Measurements from ENCODE around the gene KIF26B. TPM values are rescaled to one million over a fixed set of nuclear protein-coding genes. Genes with fewer than 3 reads are reported as not detected.
A peak's percentile ranks its signal among the peaks of the same experiment; 100 is the strongest.

KIF26B gene
- total RNA-seq, 1 experiment from 2014 or later, result 1.7 TPM

- H3K27me3 ChIP-seq (ENCODE audit: control insufficient read depth, insufficient read depth, low read length), result no peaks in the 10 kb centered on the region
- no peak overlapping the region for H3K4me3 ChIP-seq (ENCODE audit: insufficient read depth, low read depth, low read length)
- peak; percentile 60 for DNase-seq
- H3K36me3 ChIP-seq (replicated peaks; ENCODE audit: control insufficient read depth, insufficient read depth, low read length), result no peaks in the 10 kb centered on the region
Observed at GRCh38 chr1:245588116-245588639, 433.4 kb downstream of the KIF26B start.

GRCh38 chr1:245589316-245589715, 434.5 kb downstream of the KIF26B start:
- Histone ChIP-seq H3K36me3 (replicated peaks; ENCODE audit: control insufficient read depth, insufficient read depth, low read length) (no peaks in the 10 kb centered on the region), H3K27me3 (ENCODE audit: control insufficient read depth, insufficient read depth, low read length) (no peaks in the 10 kb centered on the region), H3K4me3 (ENCODE audit: insufficient read depth, low read depth, low read length) (no peak overlapping the region)
- DNase-seq, result no peak

DNA sequence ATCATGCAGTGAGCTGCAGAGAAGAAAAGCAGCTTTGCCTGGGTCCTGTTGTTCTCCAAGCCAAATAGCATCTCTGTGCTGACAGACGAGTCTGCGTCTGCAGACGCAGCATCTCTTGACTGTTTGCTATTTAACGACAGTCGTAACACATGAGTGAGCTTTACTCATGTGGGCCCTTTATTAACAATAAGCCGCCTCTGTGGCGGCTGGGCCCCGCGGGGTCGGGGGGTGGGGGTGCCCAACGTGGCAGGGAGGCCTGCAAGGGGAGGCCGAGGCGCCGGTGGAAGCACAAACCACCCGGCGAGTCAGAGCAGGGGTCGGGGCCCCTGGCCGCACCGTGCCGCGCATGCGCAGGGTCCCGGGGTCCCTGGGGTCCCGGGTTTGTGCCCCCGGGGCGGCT, 435.1 kb downstream of the KIF26B start:
- Histone ChIP-seq H3K36me3 (replicated peaks; ENCODE audit: control insufficient read depth, insufficient read depth, low read length) (no peaks in the 10 kb centered on the region), H3K4me3 (ENCODE audit: insufficient read depth, low read depth, low read length) (no peak overlapping the region), H3K27me3 (ENCODE audit: control insufficient read depth, insufficient read depth, low read length) (no peaks in the 10 kb centered on the region)
- DNase-seq, result no peak

DNA sequence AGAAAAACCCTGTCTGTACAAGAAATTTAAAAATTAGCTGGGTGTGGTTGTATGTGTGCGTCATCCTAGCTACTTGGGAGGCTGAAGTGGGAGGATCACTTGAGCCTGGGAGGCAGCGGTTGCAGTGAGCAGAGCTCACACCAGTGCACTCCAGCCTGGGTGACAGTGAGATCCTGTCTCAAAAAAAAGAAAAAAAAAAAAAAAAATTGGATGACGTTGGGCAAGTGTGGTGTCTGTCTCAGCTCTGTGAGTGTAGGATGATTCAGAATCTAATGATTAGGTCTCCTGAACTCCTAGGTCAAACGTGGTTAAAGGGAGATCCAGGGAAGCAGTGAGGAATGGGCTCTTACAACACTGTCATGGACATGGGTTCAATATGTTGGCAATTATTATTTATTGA, 435.9 kb downstream of the KIF26B start:
- Histone ChIP-seq H3K36me3 (replicated peaks; ENCODE audit: control insufficient read depth, insufficient read depth, low read length) (no peaks in the 10 kb centered on the region), H3K27me3 (ENCODE audit: control insufficient read depth, insufficient read depth, low read length) (no peaks in the 10 kb centered on the region), H3K4me3 (ENCODE audit: insufficient read depth, low read depth, low read length) (no peak overlapping the region)
- DNase-seq, result no peak

GRCh38 chr1:245591346-245592188, 436.8 kb downstream of the KIF26B start:
- no peaks in the 10 kb centered on the region for H3K36me3 ChIP-seq (replicated peaks; ENCODE audit: control insufficient read depth, insufficient read depth, low read length)
- H3K27me3 ChIP-seq (ENCODE audit: control insufficient read depth, insufficient read depth, low read length), result no peaks in the 10 kb centered on the region
- DNase-seq, result peak; percentile 49
- H3K4me3 ChIP-seq (ENCODE audit: insufficient read depth, low read depth, low read length), result no peak overlapping the region

- DNase-seq, result no peak
- H3K27me3 ChIP-seq (ENCODE audit: control insufficient read depth, insufficient read depth, low read length), result no peaks in the 10 kb centered on the region
- H3K36me3 ChIP-seq (replicated peaks; ENCODE audit: control insufficient read depth, insufficient read depth, low read length), result no peaks in the 10 kb centered on the region
- no peak overlapping the region for H3K4me3 ChIP-seq (ENCODE audit: insufficient read depth, low read depth, low read length)
Observed at GRCh38 chr1:245592189-245592460, 437.3 kb downstream of the KIF26B start.

- DNase-seq, result no peak
- Histone ChIP-seq H3K36me3 (replicated peaks; ENCODE audit: control insufficient read depth, insufficient read depth, low read length) (no peaks in the 10 kb centered on the region), H3K27me3 (ENCODE audit: control insufficient read depth, insufficient read depth, low read length) (no peaks in the 10 kb centered on the region), H3K4me3 (ENCODE audit: insufficient read depth, low read depth, low read length) (no peak overlapping the region)
Observed at GRCh38 chr1:245598524-245599305, 443.9 kb downstream of the KIF26B start.

GRCh38 chr1:245599371-245600174, 444.8 kb downstream of the KIF26B start:
- H3K4me3 ChIP-seq (ENCODE audit: insufficient read depth, low read depth, low read length), result no peak overlapping the region
- DNase-seq, result no peak
- H3K27me3 ChIP-seq (ENCODE audit: control insufficient read depth, insufficient read depth, low read length), result no peaks in the 10 kb centered on the region
- H3K36me3 ChIP-seq (replicated peaks; ENCODE audit: control insufficient read depth, insufficient read depth, low read length), result no peaks in the 10 kb centered on the region

DNA sequence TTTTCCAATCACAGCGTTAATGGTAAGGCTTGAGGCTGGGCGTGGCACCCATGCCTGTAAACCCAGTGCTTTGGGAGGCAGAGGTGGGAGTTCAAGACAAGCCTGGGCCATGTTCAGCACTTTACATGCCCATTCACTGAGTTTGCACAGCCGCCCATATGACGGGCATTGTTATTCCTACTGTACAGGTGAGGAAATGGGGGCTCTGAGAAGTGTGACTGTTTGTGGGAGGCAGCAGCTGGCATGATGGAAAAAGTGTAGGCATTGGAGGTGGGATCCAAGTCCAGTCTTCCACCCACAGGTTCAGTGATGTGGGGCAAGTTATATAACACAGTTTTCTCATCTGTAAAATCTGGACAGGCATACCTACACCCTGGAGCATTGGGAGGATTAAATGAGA, 445.9 kb downstream of the KIF26B start:
- H3K36me3 ChIP-seq (replicated peaks; ENCODE audit: control insufficient read depth, insufficient read depth, low read length), result no peaks in the 10 kb centered on the region
- H3K4me3 ChIP-seq (ENCODE audit: insufficient read depth, low read depth, low read length), result no peak overlapping the region
- DNase-seq, result no peak
- H3K27me3 ChIP-seq (ENCODE audit: control insufficient read depth, insufficient read depth, low read length), result no peaks in the 10 kb centered on the region

- Histone ChIP-seq H3K36me3 (replicated peaks; ENCODE audit: control insufficient read depth, insufficient read depth, low read length) (no peaks in the 10 kb centered on the region), H3K4me3 (ENCODE audit: insufficient read depth, low read depth, low read length) (no peak overlapping the region), H3K27me3 (ENCODE audit: control insufficient read depth, insufficient read depth, low read length) (no peaks in the 10 kb centered on the region)
- no peak for DNase-seq
Observed at GRCh38 chr1:245603311-245603865, 448.6 kb downstream of the KIF26B start.

- DNase-seq, result no peak
- Histone ChIP-seq H3K36me3 (replicated peaks; ENCODE audit: control insufficient read depth, insufficient read depth, low read length) (no peaks in the 10 kb centered on the region), H3K27me3 (ENCODE audit: control insufficient read depth, insufficient read depth, low read length) (no peaks in the 10 kb centered on the region), H3K4me3 (ENCODE audit: insufficient read depth, low read depth, low read length) (no peak overlapping the region)
Observed at GRCh38 chr1:245604979-245605378, 450.2 kb downstream of the KIF26B start.

DNA sequence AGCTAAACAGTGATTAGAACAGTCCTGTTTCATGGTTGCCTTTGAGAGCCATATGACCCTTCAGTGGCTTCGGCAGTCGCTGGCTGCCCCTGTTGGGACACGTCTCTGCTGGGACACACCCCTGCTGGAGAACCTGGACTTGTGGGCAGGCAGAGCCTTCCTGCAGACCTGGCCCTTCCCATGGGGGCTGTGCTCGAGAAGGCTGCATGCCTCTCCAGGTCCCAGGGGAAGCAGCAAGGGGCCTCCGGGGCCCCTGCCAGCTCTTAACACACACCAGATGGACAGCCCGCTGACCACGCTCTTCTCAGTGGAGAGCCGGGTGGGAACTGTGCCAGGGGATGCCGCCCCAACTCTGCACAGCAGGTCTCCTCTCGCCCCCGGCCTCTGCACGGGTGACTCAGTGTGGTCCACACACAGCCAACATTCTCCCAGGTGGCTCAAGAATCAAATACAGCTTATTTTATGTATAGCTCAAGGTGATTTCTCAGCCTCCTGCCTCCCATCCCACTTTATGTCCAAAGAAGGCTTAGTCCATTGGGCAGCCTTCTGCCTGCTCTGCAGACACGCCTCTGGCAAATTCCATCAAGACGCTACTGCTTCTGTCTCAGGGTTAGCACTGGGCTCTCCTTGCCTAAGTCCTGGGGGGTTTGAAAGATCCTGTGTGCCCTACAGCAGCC, 450.8 kb downstream of the KIF26B start:
- Histone ChIP-seq H3K4me3 (ENCODE audit: insufficient read depth, low read depth, low read length) (no peak overlapping the region), H3K36me3 (replicated peaks; ENCODE audit: control insufficient read depth, insufficient read depth, low read length) (no peaks in the 10 kb centered on the region), H3K27me3 (ENCODE audit: control insufficient read depth, insufficient read depth, low read length) (no peaks in the 10 kb centered on the region)
- DNase-seq, result no peak

GRCh38 chr1:245606157-245606725, 451.5 kb downstream of the KIF26B start:
- no peak overlapping the region for H3K4me3 ChIP-seq (ENCODE audit: insufficient read depth, low read depth, low read length)
- DNase-seq, result peak; percentile 34
- no peaks in the 10 kb centered on the region for H3K27me3 ChIP-seq (ENCODE audit: control insufficient read depth, insufficient read depth, low read length)
- H3K36me3 ChIP-seq (replicated peaks; ENCODE audit: control insufficient read depth, insufficient read depth, low read length), result no peaks in the 10 kb centered on the region
